ENCODE measurements around the gene KIT. TPM values are rescaled to one million over a fixed set of nuclear protein-coding genes. Genes with fewer than 3 reads are reported as not detected.

KIT gene
- total RNA-seq, 1 experiment from 2014 or later: not detected

- DNase-seq (ENCODE audit: low spot score): no peak
- in situ Hi-C loops (cut with HindIII; ENCODE audit: low sequenced_read_pairs): no loop called here
Measured at GRCh38 chr4:54730581-54730980, 72.8 kb downstream of the KIT start.

- in situ Hi-C loops (cut with HindIII; ENCODE audit: low sequenced_read_pairs): no loop called here
- no peak for DNase-seq (ENCODE audit: low spot score)
Measured at GRCh38 chr4:54731552-54731951, 73.8 kb downstream of the KIT start.

- in situ Hi-C loops (cut with HindIII; ENCODE audit: low sequenced_read_pairs): no loop called here
- no peak for DNase-seq (ENCODE audit: low spot score)
Measured at GRCh38 chr4:54731976-54732375, 74.2 kb downstream of the KIT start.

- in situ Hi-C loops (cut with HindIII; ENCODE audit: low sequenced_read_pairs): no loop called here
Measured at GRCh38 chr4:54737421-54737820, 79.7 kb downstream of the KIT start.

GRCh38 chr4:54741202-54741601 is 83.4 kb downstream of the KIT start:
- in situ Hi-C loops (cut with HindIII; ENCODE audit: low sequenced_read_pairs): no loop called here

More at GRCh38 chr4:54737421-54737820, 79.7 kb downstream of the KIT start:
- DNase-seq (ENCODE audit: low spot score): no peak

GRCh38 chr4:54742636-54743399 is 85.1 kb downstream of the KIT start:
- in situ Hi-C loops (cut with HindIII; ENCODE audit: low sequenced_read_pairs): no loop called here
- no peak for DNase-seq (ENCODE audit: low spot score)

More at GRCh38 chr4:54741202-54741601, 83.4 kb downstream of the KIT start:
- DNase-seq (ENCODE audit: low spot score): no peak

GRCh38 chr4:54743562-54743961 is 85.8 kb downstream of the KIT start:
- DNase-seq (ENCODE audit: low spot score): no peak
- in situ Hi-C loops (cut with HindIII; ENCODE audit: low sequenced_read_pairs): no loop called here

GRCh38 chr4:54744487-54744886 is 86.7 kb downstream of the KIT start:
- in situ Hi-C loops (cut with HindIII; ENCODE audit: low sequenced_read_pairs): no loop called here
- DNase-seq (ENCODE audit: low spot score): no peak

GRCh38 chr4:54745031-54745770 is 87.4 kb downstream of the KIT start:
- no peak for DNase-seq (ENCODE audit: low spot score)
- in situ Hi-C loops (cut with HindIII; ENCODE audit: low sequenced_read_pairs): no loop called here

- no peak for DNase-seq (ENCODE audit: low spot score)
Measured at GRCh38 chr4:54746218-54746617, 88.5 kb downstream of the KIT start.

GRCh38 chr4:54750341-54750740 is 92.6 kb downstream of the KIT start:
- DNase-seq (ENCODE audit: low spot score): no peak
- in situ Hi-C loops (cut with HindIII; ENCODE audit: low sequenced_read_pairs): no loop called here

More at GRCh38 chr4:54746218-54746617, 88.5 kb downstream of the KIT start:
- in situ Hi-C loops (cut with HindIII; ENCODE audit: low sequenced_read_pairs): no loop called here

GRCh38 chr4:54754394-54754793 is 96.6 kb downstream of the KIT start:
- in situ Hi-C loops (cut with HindIII; ENCODE audit: low sequenced_read_pairs): no loop called here
- DNase-seq (ENCODE audit: low spot score): no peak

GRCh38 chr4:54764476-54764875 is 106.7 kb downstream of the KIT start:
- no peak for DNase-seq (ENCODE audit: low spot score)
- in situ Hi-C loops (cut with HindIII; ENCODE audit: low sequenced_read_pairs): no loop called here

GRCh38 chr4:54767376-54767775 is 109.6 kb downstream of the KIT start:
- in situ Hi-C loops (cut with HindIII; ENCODE audit: low sequenced_read_pairs): no loop called here
- DNase-seq (ENCODE audit: low spot score): no peak

GRCh38 chr4:54773022-54773421 is 115.3 kb downstream of the KIT start:
- in situ Hi-C loops (cut with HindIII; ENCODE audit: low sequenced_read_pairs): no loop called here
- no peak for DNase-seq (ENCODE audit: low spot score)

GRCh38 chr4:54779036-54779435 is 121.3 kb downstream of the KIT start:
- in situ Hi-C loops (cut with HindIII; ENCODE audit: low sequenced_read_pairs): no loop called here
- DNase-seq (ENCODE audit: low spot score): no peak

- DNase-seq (ENCODE audit: low spot score): no peak
- in situ Hi-C loops (cut with HindIII; ENCODE audit: low sequenced_read_pairs): no loop called here
Measured at GRCh38 chr4:54779476-54780148, 121.9 kb downstream of the KIT start.

GRCh38 chr4:54780149-54780495 is 122.4 kb downstream of the KIT start:
- in situ Hi-C loops (cut with HindIII; ENCODE audit: low sequenced_read_pairs): no loop called here
- DNase-seq (ENCODE audit: low spot score): no peak

GRCh38 chr4:54781756-54782155 is 124.0 kb downstream of the KIT start:
- in situ Hi-C loops (cut with HindIII; ENCODE audit: low sequenced_read_pairs): no loop called here
- no peak for DNase-seq (ENCODE audit: low spot score)
